ENCODE measurements around the gene GRM8.

- TF ChIP-seq, protein P1, sequence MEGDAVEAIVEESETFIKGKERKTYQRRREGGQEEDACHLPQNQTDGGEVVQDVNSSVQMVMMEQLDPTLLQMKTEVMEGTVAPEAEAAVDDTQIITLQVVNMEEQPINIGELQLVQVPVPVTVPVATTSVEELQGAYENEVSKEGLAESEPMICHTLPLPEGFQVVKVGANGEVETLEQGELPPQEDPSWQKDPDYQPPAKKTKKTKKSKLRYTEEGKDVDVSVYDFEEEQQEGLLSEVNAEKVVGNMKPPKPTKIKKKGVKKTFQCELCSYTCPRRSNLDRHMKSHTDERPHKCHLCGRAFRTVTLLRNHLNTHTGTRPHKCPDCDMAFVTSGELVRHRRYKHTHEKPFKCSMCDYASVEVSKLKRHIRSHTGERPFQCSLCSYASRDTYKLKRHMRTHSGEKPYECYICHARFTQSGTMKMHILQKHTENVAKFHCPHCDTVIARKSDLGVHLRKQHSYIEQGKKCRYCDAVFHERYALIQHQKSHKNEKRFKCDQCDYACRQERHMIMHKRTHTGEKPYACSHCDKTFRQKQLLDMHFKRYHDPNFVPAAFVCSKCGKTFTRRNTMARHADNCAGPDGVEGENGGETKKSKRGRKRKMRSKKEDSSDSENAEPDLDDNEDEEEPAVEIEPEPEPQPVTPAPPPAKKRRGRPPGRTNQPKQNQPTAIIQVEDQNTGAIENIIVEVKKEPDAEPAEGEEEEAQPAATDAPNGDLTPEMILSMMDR (optimal IDR thresholded peaks at IDR 0.05 in 1 of 3, IDR thresholded peaks at IDR 0.05 in 1 of 3, conservative IDR thresholded peaks at IDR 0.05 in 1 of 3; ENCODE audit: extremely low read depth in 1 of 3, insufficient read depth in 2 of 3, low read length in 3 of 3) = no peak
- TF ChIP-seq EZH2 (IDR thresholded peaks at IDR 0.05; ENCODE audit: low read length) = no peak
Observed at GRCh38 chr7:127214956-127215718, 37.6 kb downstream of the GRM8 start.
